Fibroblast of skin of right biceps (primary cell): ENCODE data around the gene ITPR2.
"Not testable (repeated sequence)": the region's sequence is repeated elsewhere in the genome, so short reads cannot be mapped to it uniquely, and the experiment has no call there.

ENCODE experiments used
- DNase-seq: peaks from one replicate; pipeline ENCODE4 v3.0.0-alpha.2; 2013

ITPR2 gene

DNA sequence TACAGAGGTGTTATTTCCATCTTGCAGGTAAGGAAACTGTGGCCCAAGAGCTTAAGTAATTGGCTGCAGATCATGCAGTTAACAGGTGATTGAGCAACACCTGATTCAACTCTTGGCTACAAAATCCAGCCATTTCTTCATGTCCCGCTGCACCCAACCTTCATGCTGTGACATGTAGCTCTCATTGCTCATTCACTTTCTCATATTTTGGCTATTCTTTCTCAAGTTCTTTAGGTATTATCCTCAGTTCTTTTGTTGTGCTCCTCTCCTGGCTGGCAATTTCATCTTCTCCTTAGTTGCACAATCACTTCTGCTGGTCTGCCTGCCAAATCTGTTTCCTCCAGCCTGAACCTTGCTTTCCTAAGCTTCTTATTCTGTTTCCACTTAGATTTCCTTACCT is 336.8 kb downstream of the ITPR2 start:
- no peak for DNase-seq

DNA sequence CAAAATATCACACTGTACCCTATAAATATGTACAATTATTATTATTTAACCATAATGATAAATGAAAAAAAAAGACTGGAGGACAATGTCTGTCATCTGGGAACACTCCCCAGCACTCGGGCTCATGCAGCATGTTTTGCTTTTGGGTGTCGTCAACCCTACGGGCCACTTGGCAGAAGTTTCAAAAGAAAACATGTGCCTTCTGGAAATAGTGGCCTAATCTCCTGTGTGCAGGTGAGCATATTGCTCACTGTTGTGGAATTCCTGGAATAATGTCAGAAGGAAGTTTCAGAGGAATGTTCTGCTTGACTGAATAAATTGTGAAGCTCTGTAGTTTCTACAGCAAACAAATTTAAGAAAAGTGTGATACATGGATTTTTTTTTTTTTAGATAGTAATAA is 339.3 kb downstream of the ITPR2 start:
- no peak for DNase-seq

DNA sequence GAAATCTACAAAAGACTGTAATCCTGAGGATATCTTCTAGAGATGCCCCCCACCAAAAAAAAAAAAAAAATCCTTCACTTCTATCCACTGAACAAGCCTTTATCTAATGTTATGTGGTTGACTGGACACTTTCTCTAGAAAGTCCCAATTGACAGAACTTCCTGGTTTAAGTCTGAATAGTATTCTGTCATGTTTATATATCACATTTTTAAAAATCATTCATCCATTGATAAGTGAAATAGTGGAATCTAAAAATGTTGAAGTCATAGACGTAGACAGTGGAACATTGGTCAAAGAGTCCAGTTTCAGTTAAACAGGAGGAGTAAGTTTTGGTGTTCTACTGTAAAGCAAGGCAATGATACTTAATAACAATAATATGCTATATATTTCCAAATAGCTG is 340.6 kb downstream of the ITPR2 start:
- no peak for DNase-seq

DNA sequence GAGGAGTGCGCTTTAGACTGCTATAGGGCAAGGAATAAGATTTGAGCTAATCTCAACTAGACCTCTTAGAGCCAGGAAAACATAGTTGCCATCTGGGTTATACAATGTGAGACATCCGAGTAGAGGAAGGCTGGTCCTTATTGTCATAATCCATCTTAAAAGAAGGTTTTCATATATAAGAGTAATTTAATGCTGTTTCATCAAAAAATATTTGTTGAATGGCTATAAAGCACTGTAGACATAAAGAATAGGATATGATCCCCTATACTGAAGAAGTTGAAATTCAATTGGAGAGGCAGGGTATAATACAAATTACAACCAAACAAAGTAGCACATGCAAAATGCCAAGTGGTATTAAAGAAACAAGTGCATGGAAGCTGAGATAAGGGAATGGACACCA is 343.1 kb downstream of the ITPR2 start:
- no peak for DNase-seq

DNA sequence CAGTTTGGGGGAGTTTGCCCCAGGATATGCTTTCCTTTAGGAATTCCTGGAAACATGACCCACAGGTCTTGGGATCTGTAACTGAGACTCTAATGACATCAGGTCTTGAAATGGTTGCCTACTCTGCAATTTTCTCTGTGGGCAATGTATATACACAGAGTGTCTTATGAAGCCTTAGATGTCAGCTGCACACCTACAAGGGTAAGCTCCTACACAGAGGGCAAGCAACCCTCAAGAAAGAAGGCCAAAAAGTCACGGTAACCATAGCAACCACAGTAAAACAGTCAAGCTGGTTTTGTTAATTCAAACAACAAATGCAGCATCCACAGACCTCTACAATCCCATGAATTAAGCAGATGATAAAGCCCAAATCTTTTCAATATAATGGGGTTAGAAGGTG is 344.6 kb downstream of the ITPR2 start:
- DNase-seq = no peak

DNA sequence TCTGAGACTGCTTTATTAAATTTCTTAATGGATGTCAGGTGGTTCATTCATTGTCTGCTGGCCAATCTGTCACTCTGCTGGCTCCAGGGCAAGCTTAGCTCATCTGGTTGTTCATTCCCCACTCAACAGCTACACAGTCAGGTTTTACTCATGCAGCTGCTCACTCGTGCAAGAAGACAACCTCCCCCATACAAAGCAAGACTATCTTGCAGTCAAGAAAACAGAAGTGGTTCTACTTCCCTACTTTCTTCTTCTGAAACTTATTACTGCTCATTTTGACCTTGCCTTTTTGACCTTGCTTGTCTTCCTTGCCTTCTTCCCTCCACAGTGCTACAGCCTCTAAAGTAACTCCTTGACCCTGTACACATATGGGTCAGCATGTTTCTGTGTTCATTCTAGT is 359.7 kb downstream of the ITPR2 start:
- no peak for DNase-seq

DNA sequence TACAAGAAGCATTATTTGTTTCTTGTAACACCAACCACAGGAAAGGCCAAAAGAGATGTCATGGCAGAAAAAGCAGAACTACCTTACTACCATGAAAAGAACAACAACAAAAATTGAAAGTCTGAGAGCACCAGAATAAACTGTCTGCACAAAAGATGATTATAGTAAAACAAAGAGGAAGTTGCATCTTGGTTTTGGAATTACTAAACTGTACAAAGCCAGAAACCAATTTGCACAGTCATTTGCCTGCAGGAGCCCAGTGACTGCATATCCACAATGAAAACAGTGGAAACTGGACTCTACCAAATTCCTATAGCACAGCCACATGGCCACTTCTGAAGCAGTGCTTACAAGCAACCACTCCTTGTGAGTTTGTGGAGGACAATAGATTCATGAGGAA is 361.4 kb downstream of the ITPR2 start:
- DNase-seq = peak; percentile 24

DNA sequence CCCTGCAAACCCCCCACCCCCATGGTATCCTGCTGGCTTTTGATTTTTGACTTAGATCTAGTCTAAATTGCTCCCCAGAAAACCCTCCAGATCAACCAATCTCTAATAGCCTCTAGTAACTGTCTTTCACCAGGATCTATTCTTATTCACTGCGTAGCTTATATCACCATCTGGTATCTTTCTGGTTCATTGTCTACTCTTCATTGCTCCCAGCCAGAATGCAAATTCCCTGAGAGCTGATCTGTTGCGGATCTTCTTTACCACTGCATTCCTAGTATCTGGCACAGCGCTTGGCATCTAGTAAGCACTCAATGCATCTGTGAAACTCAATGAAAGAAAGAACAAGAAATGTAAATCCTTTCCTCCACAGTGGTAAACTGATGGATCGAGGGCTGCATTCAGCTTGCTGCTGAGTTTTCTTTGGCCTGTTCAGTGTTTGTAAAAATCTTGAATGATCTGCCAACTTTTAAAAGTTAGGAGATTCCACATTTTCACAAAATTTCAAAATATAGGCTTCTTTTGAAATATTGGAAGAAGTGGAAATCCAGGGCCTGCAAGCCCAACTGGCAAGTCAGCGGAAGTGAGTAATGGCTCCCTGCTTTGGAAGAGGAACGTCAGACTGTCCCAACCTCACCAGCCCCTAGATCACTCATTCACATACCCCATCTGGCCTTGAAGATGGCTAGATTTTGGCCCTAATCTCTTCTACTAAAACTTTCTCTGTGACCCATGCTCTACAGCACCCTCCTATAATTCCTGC is 363.4 kb downstream of the ITPR2 start:
- no peak for DNase-seq

DNA sequence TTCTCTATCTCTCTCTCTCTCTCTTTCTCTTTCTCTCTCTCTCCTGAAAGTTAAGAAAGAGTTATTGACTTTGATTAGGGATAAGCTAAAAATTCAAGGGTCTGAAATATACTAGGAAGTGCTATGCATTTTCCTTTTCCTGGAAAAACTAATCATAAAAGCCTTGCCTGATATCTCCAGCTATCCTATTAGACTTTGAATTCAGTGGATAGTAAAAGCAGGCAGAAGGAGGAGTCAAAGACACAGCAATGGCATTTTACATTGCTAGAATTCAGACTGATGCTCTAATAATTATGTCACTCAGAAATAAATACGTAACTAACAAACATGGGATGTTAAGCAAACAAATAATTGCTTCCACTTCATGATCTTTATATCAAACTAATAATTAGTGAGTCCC is 365.6 kb downstream of the ITPR2 start:
- DNase-seq = no peak

DNA sequence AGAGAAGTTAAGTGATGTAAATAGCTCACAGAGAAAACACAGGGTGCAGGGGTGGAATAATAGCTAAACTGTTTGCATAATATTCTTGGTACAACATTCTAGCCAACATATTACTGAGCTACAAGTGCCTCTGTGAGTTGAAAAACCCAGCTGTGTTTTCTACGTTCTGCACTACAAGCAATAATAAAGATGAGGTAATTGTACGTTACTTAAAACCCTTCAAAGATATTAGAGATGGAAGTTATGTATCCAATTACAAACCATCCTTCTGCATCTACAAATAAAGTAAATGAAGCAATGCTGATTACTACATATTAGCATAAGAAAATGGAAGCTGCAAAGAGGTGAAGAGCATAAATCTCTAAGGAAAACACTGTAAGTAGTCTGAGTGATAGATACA is 366.3 kb downstream of the ITPR2 start:
- no peak for DNase-seq

DNA sequence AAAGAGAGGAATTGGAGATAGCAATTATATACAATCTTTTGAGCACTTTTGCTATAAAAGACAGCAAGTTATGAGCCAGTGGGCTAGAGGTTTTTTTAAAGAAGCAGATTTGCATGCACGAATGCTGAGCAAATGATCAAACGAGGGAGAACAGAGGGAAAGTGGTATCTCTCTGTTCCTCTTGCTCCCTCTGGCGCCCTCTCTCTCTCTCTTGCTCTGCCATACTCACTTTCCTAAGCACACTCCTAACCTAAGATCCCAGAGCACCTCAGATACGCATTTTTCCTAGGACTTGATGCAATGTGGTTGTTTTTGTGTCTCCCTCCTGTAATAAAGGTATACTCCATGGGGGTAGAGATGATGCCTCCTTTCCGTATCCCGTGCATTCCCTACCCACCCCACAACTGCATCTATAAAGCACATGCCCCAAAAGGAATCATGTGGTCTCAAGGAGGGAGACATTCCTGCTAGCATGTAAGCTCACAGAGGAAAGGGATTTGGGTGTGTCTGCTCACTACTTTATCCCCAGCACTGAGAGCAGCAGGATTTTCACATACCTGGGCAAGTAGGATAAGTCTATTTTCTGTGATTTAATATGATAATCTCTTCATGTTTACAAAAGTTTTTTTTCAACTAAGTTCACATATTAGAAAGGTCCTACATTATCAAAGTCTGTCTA is 367.4 kb downstream of the ITPR2 start:
- DNase-seq = peak; percentile 7

DNA sequence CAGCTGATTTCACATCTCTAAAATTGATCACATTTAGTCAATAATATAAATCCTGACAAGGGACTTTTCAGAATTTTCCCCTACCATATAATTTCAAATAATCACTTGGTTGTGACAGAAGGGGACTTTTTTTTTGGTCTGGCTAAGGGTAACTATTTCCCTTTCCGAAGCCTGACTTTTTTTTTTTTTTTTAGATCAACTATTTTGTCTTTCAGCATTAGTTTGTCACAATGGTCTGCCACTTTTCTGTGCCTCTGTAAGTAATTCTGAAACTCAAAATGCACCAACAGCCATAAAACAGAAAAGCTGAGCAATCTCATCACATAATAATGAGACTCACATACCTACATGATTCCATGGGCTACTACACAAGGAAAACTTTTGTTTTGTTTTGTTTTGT is 371.2 kb downstream of the ITPR2 start:
- DNase-seq = no peak

DNA sequence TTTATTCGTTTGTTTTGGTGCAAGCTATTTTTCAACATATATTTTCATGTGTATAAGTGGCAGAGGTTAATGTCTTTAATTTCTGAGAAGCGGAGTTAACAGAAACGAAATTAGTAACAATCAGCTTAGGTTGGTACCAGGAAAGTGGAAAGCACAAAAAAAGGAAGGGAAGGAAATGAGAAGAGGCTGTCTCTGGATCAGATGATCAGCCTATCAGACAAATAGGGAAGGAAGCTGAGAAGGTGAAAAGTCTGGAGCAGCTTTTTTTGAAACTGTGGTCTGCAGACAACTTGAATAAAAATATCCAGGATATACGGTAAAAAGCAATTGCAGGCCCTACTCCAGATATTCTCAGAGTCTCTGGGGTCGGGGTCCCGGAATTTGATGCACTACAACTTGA is 372.6 kb downstream of the ITPR2 start:
- DNase-seq = no peak

DNA sequence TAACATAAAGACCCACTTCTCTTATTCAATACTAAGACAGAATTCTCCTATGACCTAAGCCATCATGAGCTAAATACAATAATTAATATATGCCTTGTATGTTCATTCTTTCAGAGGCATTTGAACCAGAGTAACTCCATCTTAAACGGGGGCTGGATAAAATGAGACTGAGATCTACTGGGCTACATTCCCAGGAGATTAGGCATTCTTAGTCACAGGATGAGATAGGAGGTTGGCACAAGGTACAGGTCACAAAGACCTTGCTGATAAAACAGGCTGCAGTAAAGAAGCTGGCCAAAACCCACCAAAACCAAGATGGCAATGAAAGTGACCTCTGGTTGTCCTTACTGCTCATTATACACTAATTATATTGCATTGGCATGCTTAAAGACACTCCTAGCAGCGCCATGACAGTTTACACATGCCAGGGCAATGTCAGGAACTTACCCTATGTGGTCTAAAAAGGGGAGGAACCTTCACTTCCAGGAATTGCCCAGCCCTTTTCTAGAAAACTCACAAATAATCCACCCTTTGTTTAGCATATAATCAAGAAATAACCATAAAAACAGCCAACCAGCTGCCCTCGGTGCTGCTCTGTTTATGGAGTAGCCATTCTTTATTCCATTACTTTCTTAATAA is 376.9 kb downstream of the ITPR2 start:
- DNase-seq = no peak

DNA sequence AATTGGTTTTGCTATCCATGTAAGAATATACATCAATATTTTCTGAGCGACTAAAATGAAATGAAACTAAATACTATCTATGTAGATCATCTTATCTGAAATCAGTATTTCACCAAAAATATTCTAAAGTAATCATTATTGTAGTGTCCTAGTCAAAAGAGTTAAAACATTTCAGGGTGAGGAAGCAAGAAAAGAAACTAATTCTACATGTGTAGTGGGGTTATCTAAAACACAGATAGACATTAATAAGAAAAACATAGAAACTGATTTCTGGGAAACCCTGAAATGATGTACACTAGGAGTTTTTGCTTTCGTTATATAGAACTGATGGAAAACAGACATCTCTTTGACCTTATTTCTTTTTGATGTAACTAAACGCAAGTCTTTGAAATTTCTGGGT is 379.7 kb downstream of the ITPR2 start:
- DNase-seq = no peak

DNA sequence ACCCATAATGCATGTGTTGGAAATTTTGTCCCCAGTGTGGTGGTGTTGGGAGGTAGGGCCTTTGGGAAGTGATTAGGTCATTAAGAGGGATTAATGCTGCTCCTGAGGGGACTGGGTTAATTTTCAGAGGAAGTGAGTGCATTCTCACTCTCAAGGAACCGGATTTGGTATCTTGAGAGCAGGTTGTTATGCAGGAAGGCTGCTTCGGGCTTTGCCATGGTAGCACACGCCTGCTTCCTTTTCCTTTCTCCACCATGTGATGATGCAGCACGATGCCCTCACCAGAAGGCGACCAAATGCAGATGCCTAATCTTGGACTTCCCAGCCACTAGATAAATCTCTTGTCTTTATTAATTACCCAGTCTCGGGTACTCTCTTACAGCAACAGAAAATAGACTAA is 380.5 kb downstream of the ITPR2 start:
- DNase-seq = no peak

DNA sequence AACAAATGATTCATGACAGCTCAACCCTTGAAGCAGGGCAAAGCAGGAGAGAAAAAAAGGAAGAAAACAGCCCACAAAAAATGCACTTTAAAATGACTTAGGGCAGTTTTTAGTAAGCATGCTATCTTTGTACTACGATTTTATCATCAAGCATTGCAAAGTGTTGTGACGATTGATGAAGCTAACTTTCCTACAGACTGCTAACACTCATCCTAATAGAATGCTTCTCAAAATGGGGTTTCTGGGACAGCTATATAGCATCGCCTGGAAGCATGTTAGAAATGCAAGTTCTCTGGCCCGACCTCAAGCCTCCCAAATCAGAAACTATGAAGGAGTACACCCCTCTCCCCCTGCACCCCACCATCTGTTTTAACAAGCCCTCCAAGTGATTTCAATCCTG is 381.2 kb downstream of the ITPR2 start:
- peak; percentile 4 for DNase-seq

DNA sequence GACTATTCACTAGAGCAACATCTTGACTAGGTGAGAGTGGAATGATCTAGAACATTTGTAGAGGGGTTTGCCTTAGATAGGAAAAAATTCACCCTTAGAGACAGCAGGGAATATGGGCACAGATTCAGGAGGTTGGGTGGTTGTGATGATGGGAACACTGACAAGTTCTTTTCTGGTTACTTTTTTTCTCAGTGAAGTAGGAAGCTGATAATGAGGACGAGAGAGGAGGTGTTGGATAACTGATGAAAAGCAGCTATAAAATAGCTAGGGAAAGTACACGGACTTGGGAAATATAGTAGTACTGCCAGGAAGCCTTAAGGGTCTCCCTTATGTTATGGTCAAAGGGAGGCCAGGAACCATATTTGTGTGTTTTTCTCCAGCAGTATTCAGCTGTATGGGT is 387.1 kb downstream of the ITPR2 start:
- DNase-seq = no peak

DNA sequence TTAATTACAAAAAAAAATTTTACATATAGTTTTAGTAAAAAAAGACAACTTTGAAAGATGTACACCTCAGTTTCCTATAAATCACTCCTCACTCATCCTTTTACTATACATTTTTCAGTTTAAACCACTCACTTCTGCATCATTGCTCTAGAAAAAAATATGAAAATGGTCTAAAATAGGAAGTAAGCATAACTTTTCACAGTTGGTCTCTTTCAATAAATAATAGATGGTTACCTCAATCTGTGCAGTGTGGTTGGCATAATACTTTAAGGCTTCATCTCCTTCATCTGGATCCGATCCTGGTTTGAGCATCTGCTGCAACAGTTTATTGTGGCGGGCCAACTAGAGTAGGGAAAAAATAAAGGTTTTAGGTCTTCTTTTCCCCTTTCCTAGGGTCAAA is 389.7 kb downstream of the ITPR2 start:
- DNase-seq = no peak

DNA sequence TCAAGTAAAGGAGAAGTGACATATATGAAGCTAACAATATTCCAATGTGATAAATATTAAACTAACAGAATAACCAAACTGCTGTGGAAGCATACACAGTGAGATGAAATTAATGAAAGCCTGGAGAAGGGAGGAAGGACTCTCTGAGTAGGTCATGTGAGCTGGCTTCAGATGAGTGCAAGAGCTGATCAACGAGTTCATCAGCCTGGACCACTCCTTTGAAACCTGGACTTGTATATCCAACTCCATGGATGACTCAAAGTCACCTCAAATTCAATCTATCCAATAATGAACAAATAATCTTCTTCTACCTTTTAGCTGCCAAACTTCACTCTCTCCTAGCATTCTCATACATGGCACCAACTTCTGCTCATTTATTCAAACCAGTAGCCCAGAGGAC is 391.6 kb downstream of the ITPR2 start:
- DNase-seq = no peak

DNA sequence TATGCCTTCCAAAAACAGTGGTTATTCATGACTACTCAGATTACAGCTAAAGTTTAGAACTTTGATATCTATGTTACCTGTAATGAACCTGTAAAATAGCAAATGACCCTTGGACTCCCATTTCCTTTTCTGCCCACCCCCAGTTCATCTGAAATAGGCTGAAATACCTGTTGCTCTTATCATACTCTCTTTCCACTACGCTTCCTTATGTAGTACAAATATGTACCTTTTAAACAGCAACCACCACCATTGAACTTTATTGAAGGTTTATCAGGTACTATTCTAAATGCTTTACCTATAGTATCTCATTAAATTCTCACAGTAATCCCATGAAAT is 398.0 kb downstream of the ITPR2 start:
- no peak for DNase-seq

DNA sequence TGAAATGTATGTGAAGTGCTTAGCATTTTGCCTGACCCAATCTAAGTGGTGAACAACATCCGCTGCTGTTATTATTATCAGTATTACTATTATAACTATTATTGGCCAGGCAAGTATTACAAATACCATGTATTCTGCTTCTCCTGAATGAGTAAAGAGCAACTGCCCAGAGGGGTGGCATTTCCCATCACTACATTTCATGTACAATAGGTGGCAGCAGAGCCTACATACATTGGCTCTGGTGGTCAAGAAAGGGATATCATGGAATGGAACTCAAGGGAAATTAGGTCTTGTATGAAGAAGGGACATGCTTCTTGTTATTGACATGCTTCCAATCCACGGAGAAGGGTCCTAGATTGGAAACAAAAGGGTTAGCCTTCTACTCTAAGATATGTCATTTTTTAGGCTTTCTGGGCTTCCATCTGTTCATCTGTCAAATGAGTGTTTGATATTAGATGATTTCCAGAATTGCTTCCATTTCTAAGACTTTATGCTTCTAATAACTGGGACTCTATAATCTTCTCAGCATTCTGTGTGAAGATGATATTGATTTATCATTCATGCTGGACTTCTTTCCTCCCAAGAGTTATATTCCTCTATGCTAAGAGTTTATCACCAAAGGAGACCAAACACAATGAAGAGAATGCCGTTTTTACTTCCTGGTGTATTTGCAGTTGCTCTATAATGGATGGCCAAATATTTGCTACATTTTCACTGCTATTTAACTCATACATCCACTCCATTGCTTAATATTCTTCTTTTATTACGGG is 398.5 kb downstream of the ITPR2 start:
- DNase-seq = peak; percentile 62

DNA sequence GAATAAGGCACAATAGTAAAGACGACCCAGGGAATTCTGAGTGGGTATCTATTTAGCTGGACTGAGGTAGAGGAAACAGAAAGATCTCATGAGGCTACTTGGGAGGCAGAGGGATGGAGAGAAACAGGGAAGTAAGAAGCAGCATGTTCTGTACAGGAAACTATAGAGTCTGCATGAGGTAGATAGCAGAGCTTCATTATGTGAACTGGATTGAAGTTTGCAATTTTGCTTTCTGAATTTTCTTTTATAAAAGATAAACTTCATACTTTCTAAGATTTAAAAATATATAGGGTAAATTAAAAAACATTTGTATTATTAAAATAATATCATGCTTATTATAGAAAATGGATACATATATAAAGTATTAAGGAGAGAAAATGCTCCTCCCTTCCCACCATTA is 399.3 kb downstream of the ITPR2 start:
- not testable (repeated sequence) for DNase-seq

DNA sequence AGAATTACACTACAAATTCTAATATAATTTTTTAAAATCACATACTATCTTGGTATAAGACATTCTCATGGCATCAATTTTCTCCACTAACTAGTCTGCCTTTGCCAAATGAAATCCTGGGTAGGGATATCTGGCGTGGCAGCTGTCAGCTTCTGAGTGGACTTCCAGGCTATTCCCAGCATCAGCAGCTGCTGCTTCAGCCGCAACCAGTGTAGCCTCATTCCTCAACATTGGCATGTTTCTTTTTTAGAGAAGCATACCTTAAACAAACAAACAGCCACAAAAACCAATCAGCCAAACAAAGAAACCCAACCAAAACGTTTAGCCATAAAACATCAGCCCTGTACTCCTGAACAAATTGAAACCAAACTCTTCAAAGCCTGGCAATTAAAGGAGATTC is 401.8 kb downstream of the ITPR2 start:
- no peak for DNase-seq
